NCI-H2081 treated with DMSO at 0.1 percent for 48 hours (cell line): ENCODE results near the gene TIAM1.

Experiments used
- DNase-seq: peaks from one replicate; lab custom pipeline; 2025; lab: John Stamatoyannopoulos, UW

TIAM1 gene

GRCh38 chr21:31132574-31133242 lies 211.4 kb downstream of the TIAM1 start:
- DNase-seq = no peak

- no peak for DNase-seq
Measured at GRCh38 chr21:31130821-31131220, 213.2 kb downstream of the TIAM1 start.

DNA sequence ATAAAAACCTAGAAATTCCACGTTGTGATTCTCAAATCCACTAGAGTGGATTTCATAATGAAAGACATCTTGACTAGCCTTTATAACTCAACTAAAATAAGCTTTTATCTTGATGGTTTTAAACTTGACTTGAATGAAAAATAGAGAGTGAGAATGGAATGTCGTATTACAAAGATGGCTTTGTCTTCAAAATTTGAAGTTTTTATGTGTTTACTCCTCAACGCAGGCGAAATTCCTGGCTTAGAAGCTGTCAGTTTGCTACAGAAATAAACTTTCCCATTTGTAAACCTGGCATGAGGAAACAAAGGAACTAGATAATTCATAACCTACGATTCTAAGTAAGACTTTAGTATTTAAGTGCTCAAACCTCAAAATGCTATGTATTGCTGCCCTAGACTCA lies 215.8 kb downstream of the TIAM1 start:
- DNase-seq = no peak

GRCh38 chr21:31124010-31124409 lies 220.1 kb downstream of the TIAM1 start:
- DNase-seq = no peak

- no peak for DNase-seq
Measured at GRCh38 chr21:31119199-31119598, 224.9 kb downstream of the TIAM1 start.

DNA sequence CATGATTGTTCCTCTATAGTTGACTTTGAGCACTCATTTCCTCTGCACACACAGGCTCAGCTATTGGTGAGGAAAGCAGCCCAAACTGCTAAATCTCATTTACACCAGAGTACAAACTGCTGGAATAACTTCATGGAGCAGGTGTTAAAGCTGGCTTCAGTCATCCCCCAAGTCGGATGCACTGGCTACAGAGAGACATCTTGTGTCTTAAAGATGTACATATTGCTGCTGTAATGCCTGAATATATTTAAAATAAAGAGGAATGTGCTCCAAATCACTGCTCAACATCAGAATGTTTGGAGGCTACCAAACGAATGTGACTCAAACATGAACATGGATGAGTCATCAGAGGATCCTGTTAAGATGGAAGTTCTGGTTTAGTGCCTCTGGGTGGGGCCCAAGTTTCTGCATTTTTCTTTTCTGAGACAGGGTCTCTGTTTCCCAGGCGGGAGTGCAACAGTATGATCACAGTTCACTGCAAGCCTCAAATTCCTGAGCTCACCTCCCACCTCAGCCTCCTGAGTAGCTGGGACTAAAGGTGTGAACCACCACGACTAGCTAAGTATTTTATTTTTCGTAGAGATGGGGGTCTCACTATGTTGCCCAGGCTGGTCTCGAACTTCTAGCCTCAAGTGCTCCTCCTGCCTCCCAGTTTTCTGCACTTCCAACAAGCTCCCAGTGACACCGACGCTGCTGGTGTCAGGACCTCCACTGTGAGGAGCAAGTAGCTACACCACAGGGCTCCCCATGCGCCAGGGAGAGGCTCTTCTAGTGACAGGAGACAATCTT lies 226.7 kb downstream of the TIAM1 start:
- no peak for DNase-seq

GRCh38 chr21:31115249-31115648 lies 228.8 kb downstream of the TIAM1 start:
- no peak for DNase-seq

- DNase-seq = no peak
Measured at GRCh38 chr21:31111093-31111492, 233.0 kb downstream of the TIAM1 start.

DNA sequence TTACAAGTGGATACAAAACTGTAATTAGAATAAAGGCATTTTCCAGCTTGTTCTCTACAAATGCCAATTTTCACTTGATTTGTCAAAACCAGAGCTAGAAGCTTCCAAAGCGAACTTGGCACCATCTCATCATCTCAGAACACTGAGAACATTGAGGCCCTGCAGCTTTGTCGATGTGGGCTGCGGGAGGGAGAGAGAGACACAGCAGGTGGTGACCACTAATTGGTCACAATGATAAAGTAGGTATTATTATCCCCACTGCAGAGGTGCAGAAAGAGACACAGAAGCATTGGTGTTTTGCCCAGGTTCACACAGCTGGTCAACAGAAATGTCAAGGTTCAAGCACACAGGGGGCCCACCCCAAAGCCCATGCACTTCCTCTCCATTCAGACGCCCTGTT lies 233.6 kb downstream of the TIAM1 start:
- no peak for DNase-seq

- DNase-seq = no peak
Measured at GRCh38 chr21:31107871-31108270, 236.2 kb downstream of the TIAM1 start.

GRCh38 chr21:31107176-31107785 lies 236.8 kb downstream of the TIAM1 start:
- DNase-seq = no peak

GRCh38 chr21:31103571-31104265 lies 240.3 kb downstream of the TIAM1 start:
- no peak for DNase-seq

GRCh38 chr21:31103163-31103562 lies 240.9 kb downstream of the TIAM1 start:
- DNase-seq = no peak

- no peak for DNase-seq
Measured at GRCh38 chr21:31099122-31099521, 244.9 kb downstream of the TIAM1 start.

DNA sequence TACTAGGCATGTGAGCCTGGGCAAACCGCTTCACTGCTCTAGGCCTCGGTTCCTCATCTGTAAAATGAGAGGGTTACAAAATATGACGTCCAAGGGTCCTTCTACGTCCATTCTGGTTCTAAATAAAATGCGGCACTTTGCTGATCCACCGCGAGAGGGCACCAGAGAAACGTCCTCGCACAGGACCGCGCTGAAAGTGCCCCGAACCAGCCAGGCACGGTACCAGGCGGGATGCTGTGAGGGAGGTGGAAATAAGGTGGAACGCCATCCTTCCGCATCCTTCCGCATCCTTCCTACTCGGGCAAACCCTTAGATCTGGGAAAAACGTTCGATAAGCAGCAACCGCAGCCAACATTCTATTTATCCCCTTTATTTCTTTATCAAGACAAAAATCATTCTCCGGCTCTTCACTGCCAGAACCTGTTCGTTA lies 245.5 kb downstream of the TIAM1 start:
- peak; percentile 5 for DNase-seq

DNA sequence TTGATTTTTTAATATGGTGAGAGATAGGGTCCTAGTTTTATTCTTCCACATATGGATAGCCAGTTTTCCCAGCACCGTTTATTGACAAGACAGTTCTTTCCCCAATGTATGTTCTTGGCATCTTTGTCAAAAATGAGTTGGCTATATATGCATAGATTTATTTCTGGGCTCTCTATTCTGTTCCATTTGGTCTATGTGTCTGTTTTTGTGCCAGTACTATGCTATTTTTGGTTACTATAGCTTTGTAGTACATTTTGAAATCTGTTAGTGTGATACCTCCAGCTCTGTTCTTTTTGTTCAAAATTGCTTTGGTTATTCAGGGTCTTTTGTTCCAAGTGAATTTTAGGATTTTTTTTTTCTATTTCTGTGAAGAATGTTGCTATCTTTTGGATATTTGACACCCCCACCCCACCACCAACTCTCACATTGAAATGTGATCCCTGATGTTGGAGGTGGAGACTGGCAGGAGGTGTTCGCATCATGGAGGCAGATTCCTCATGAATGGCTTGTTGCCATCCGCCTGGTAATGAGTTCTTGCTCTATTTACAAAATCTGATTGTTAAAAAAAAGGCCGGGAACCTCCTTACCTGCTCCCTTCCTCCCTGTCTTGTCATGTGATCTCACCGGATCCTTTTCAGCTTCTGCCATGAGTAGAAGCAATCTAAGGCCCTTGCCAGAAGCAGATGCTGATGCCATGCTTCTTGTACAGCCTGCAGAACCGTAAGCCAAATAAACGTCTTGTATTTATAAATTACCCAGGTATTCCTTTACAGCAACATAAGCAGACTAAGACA lies 251.0 kb downstream of the TIAM1 start:
- no peak for DNase-seq

DNA sequence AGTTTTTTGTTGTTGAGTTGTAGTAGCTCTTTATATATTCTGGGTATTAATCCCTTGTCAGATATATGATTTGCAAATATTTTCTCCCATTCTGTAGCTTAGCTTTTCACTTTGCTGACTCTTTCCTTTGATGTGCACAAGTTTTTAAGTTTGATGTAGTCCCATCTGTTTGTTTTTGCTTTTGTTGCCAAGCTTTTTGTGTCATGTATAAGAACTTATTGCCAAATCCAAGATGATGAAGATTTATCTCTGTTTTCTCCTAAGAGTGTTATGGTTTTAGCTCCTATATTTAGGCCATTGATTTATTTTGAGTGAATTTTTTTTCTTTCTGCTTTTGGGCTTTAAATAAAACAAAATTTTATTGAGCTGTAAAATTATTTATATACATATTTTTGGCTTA lies 253.7 kb downstream of the TIAM1 start:
- DNase-seq = no peak

GRCh38 chr21:31088474-31088751 lies 255.6 kb downstream of the TIAM1 start:
- no peak for DNase-seq

- no peak for DNase-seq
Measured at GRCh38 chr21:31087639-31088473, 256.2 kb downstream of the TIAM1 start.

- DNase-seq = no peak
Measured at GRCh38 chr21:31084689-31085088, 259.4 kb downstream of the TIAM1 start.

GRCh38 chr21:31078796-31079195 lies 265.3 kb downstream of the TIAM1 start:
- no peak for DNase-seq
